Glutamatergic neuron (in vitro differentiated cells): ENCODE data around the gene SCUBE1. TPM values are rescaled to one million over a fixed set of nuclear protein-coding genes. Genes with fewer than 3 reads are reported as not detected.

Experiments
- DNase-seq: peaks from one replicate; pipeline ENCODE4 v3.0.0; 2022
- H3K27ac Mint-ChIP-seq: one replicate; pipeline ENCODE4 v1.8.0; 2020; ENCODE audit warnings: mild to moderate bottlenecking, mixed read lengths, inconsistent platforms; ENCODE audit not compliant: unreplicated experiment
- H3K27me3 Mint-ChIP-seq: one replicate; pipeline ENCODE4 v1.8.0; 2020; ENCODE audit warnings: mild to moderate bottlenecking, moderate library complexity, mixed read lengths, inconsistent platforms; ENCODE audit not compliant: unreplicated experiment
- H3K36me3 Mint-ChIP-seq: one replicate; pipeline ENCODE4 v1.8.0; 2020; ENCODE audit warnings: mild to moderate bottlenecking, mixed read lengths, inconsistent platforms; ENCODE audit not compliant: unreplicated experiment
- H3K4me1 Mint-ChIP-seq: one replicate; pipeline ENCODE4 v1.8.0; 2020; ENCODE audit warnings: mild to moderate bottlenecking, low read depth, mixed read lengths, inconsistent platforms; ENCODE audit not compliant: unreplicated experiment
- H3K4me3 Mint-ChIP-seq: one replicate; pipeline ENCODE4 v1.8.0; 2020; ENCODE audit warnings: mild to moderate bottlenecking, mixed read lengths, inconsistent platforms; ENCODE audit not compliant: unreplicated experiment
- H3K9me3 Mint-ChIP-seq: one replicate; pipeline ENCODE4 v1.8.0; 2020; ENCODE audit warnings: mild to moderate bottlenecking, moderate library complexity, mixed read lengths, inconsistent platforms; ENCODE audit not compliant: unreplicated experiment
- CTCF ChIP-seq: fragments of 200-600 bp; sonication (generic); IDR thresholded peaks from one replicate; pipeline ENCODE4 v1.5.0; 2021; ENCODE audit not compliant: partially characterized antibody, unreplicated experiment
- total RNA-seq: library from RNA; stranded (reverse); fragmentation: NEBNext Ultra II Directional; extraction: Animal tissue kit (Norgen Biotek cat#: 25700); gene quantifications from one replicate; pipeline ENCODE4 v1.2.1, GENCODE V29; 2021; ENCODE audit not compliant: unreplicated experiment

SCUBE1 gene
- total RNA-seq, 1 donor from 2014 or later, result 25.8 TPM

- Mint-ChIP-seq H3K27me3 (peaks cover 8% of the 10 kb centered on the region), H3K27ac (no peak overlapping the region), H3K4me1 (peaks cover 4% of the 10 kb centered on the region), H3K36me3 (no peaks in the 10 kb centered on the region), H3K4me3 (no peak overlapping the region), H3K9me3 (no peaks in the 10 kb centered on the region)
- DNase-seq, result no peak
- TF ChIP-seq CTCF, result no peak
These were observed 176.8 kb downstream of the SCUBE1 start for GRCh38 chr22:43166132-43166930.

GRCh38 chr22:43164636-43165035 is 178.5 kb downstream of the SCUBE1 start:
- Mint-ChIP-seq H3K4me3 (no peak overlapping the region), H3K27ac (no peak overlapping the region), H3K9me3 (peaks cover 3% of the 10 kb centered on the region), H3K36me3 (no peaks in the 10 kb centered on the region), H3K27me3 (peaks cover 10% of the 10 kb centered on the region), H3K4me1 (peaks cover 4% of the 10 kb centered on the region)
- no peak for TF ChIP-seq CTCF
- DNase-seq, result no peak

GRCh38 chr22:43163241-43163795 is 179.9 kb downstream of the SCUBE1 start:
- H3K9me3 Mint-ChIP-seq, result peaks cover 3% of the 10 kb centered on the region
- peaks cover 10% of the 10 kb centered on the region for H3K27me3 Mint-ChIP-seq
- no peaks in the 10 kb centered on the region for H3K36me3 Mint-ChIP-seq
- no peak for TF ChIP-seq CTCF
- no peak overlapping the region for H3K4me3 Mint-ChIP-seq
- H3K27ac Mint-ChIP-seq, result no peak overlapping the region
- no peak for DNase-seq
- peaks cover 4% of the 10 kb centered on the region for H3K4me1 Mint-ChIP-seq

- Mint-ChIP-seq H3K27ac (peak overlapping the region; percentile 17), H3K4me1 (peaks cover 4% of the 10 kb centered on the region), H3K36me3 (no peaks in the 10 kb centered on the region), H3K4me3 (no peak overlapping the region), H3K27me3 (peaks cover 10% of the 10 kb centered on the region), H3K9me3 (peaks cover 3% of the 10 kb centered on the region)
- no peak for DNase-seq
- TF ChIP-seq CTCF, result no peak
These were observed 180.6 kb downstream of the SCUBE1 start for GRCh38 chr22:43162412-43163150.
